Glomerular visceral epithelial cell (primary cell): ENCODE data around the gene TRIM9.

Source experiments
- DNase-seq: peaks from one replicate; pipeline ENCODE4 v3.0.0-alpha.2; 2016; ENCODE audit errors: extremely low spot score

TRIM9 gene

DNA sequence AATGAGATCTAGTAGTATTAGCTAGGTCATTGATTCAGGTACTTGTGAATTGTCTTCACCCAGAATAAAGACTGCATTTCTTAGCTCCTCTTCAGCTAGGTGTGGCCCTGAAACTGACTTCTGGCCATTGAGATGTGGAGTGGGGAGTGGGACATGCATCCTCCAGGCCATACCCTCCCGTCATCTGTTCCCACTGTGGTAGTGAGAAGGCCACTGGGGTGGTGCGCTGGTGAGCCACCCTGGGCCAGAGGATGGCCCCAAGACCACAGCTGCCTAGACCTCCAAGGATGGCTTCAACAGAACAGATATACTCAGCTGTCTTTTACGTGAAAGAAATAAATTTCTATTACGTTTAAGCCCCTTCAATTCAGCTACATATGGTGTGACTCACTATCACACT, 36.5 kb downstream of the TRIM9 start:
- no peak for DNase-seq

DNA sequence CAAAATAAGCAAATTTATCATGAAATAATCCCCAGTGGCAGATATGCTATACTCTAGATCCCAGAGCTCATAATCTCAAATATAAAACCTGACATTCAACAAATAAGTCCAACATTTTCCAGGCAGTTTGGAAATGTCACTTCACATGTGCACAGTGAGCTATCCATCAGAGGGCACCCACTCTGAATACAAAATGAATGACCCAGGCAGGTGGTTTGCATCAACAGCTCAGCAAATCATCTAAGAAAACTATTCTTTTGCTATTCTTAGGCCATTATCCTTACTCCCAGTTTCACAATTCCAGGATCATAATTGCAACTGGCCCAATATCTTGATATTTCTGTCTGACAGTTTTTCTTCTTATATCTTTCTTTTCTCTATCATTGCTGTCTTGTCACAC, 38.5 kb downstream of the TRIM9 start:
- DNase-seq, result no peak

DNA sequence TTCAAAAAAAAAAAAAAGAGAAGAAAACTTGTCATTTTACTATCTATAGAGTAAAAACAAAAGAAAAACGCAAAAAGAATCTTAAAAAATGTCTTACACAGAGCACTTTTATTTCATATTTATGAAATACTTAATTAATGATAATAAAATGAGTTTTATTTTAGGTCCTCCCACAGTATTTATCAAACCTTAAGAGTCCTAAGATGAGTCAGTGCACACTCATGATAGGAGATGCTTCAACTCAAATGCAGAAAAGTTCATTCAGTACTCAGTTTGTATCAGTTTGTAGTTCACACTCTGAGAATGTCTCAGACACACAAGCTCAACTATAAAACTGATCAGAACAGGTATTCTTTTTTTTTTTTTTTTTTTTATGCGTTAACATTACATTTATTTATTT, 41.7 kb downstream of the TRIM9 start:
- DNase-seq, result no peak

DNA sequence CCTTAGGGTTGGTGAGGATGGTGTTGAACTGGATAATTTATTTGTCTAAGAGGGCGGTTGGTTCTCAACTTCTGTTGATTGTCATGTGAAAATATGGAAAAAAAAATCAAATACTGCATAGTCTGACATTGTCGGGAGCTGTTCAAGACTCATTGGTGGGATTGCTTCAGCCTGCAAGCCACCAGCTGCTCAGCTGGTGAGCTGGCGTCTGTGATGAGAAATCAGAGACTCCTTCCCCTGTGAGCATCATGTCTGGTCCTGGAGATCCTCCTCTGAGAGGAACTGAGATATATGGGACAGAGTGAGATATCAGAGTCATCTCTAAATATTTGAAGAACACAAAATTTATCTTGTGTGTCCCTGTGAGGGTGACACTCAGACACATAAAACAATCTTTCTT, 49.9 kb downstream of the TRIM9 start:
- no peak for DNase-seq

DNA sequence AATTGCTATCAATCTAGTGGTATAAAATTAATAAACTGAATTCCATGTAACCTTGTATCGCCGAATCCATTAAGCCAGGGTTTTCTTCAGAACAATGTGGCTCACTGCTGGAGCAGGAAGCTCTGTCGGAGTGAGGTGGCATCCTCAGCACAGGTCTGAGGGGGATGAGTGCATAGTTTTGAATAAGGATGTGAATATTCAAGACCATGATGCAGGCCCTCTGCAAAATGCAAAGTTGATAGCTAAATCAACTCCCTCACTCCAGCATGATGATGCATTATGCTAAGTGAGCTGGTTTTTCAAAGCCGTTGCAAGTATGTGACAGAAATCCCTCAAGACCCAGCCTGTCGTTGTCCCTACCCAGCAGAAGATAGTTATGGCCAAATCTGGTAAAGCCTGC, 53.0 kb downstream of the TRIM9 start:
- no peak for DNase-seq

DNA sequence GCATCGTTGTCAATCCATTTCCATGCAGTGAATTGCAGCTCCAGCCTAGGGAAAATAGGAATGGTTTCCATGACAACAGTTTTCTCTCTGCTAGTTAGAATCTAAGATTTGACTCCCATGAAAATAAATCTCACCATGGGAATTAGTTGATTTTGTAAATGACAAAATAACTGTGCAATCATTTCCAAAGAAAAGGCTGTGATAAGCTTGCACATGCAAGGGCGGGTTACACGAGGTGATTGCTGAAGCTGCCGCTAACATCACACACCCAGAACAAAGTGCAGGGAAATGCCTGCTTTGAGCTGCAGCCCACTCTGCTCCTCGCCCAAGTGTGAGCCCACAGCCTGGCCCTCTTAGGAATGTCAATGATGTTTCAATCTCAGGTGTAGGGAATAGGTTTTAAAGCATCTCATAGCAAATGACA, 53.8 kb downstream of the TRIM9 start:
- DNase-seq, result no peak

DNA sequence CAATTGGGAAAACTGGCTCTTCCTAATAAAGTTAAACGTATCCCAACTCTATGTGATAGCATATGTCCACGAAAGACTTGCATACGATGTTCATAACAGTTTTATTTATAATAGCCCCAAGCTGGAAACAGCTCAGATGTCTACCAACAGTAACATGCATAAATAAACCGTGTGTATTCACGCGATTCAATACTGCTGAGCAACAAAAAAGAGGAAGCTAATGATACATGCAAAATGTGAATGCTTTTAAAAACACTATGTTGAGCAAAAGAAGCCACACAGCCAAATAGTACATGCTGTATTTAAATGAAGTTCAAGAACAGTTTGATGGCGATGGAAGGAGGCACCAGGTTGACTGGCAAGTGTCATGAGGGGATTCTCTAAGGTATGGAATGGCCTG, 55.7 kb downstream of the TRIM9 start:
- DNase-seq, result no peak

DNA sequence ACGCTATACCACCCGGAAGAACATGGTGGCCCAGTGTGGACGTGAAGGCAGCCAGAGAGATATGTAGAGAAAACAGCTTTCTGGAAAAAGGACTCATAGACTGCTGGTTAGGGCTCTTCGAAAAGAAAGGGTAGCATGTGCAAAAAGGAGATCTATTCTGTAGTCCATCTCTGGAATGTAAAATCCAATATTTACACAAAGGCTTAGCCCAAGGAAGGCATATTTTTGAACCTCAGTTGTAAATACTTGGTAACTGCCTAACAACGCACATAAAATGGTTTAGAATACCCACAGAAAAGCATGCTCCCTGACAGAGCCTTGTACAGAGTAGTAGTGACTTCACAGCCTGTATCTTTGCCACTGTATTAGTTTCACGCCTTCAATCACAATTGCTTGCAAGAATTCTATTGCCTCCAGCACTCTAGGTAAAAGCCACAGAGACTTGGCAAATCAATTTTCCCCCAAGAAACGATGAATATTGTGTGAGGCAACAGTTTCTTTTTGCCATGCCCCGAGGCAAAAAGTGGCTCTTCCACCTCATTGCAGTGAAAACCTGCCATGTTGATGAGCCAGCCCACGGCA, 59.2 kb downstream of the TRIM9 start:
- DNase-seq, result no peak

DNA sequence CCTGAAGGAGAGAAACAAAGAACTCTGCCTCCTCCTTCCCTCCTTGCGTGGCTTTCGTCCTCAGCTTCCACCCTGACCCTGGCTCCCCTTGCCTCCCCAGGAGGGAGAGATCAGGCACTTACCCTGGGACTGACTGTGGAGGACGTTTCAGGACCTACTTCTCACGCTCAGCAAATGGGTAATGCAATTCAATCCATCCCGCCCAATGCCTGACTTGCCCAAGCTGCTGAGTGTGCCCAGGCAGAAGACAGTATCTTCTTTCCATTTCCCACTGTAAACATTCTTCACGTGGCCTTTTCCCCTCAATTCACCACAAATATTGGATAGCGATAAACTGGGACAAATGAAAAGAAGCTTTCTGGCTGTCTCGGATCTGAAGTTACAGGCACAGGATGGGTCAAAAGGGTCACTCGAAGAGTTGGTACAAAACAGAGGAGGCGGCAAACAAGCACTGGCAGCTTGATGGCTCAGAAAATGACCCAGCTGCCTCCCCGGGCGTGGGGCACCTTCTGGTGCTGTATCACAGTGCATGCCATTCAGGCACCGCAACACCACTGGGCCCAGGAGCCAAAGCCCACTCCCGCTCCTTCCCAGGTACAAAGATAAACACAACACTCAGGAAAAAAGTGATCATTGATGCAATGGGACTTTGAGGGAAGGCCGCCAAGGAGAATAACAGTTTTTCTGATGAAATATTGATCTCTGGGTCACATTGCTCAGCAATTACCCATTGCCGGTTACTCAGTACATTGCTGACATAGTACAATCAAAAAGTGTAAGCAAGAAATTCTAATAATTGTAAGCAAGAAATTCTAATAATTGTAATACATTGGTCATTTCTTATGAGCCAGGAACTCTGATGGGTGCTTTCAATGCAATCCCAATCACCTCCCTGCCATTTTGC, 65.8 kb downstream of the TRIM9 start:
- no peak for DNase-seq

DNA sequence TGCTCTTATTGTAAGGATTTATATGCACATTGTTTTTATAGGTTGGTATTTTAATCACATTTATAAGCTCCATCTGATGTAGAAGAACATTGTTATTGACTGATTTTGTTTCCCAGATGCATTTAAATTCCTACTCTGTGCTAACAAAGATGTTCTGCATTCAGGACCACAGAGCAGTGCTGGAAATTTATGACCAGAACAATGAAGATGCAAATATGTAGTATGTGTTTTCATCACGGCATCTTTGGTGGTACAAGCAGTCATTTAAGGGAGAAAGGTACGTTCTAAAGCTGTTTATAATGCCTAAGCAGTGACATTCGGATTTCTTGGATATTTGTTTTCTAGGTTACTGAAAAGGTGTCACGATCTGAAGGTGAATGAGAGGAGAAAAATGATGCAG, 66.5 kb downstream of the TRIM9 start:
- DNase-seq, result no peak

DNA sequence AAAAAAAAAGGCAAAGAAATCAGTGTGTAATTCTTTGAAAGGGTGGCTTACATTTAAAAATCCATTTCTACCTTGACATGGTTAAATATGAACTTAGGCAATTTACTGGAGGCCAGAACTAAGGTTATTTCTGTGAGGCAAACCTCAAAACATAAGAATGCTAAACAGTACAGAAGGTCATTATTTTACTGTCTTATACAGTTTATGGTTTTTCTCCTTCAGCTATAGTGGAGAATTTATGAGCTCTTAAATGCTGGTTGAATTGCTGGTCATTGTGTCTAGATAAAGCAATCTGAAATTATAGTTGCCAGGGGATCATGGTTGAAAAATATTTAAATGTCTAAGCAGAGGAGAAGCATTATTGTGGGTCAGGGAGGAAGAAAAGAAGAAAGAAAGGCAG, 70.5 kb downstream of the TRIM9 start:
- no peak for DNase-seq

DNA sequence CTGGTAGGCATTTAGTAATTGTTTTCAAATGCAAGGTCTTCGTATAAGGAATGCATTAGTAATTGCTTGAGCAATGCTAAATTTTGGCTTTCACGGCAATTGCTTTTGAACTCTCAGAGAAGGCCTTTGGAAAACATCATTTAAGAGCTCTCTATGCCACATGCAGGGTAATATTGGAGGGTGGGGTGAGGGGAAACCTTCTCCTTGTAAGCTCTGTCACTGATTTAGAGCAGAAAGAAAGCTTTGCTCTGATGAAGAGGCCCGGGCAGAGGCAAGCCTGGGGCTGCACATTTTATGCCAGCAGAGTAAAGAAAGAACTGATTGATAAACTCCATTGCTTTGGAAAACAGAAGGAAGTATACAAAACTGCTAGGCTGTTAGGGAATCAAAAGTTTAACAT, 70.9 kb downstream of the TRIM9 start:
- no peak for DNase-seq

DNA sequence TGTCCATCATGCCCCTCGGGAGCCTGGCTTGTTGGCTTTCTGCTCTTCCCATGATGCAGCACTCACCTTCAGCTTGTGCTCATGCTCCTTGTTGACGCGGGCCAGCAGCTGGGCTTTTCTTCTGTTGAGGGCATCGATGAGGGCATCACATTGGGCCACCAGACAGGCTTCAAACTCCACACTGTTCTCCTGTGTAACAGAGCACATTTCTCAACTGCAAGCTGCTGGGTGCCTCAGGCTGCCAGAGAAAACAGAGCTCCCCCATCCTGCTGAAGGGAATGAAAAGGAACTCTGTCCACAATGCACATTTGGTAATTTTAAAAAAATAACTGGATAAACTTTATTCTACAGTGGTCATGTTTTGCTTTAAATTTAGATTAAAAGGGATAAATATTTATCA, 72.1 kb downstream of the TRIM9 start:
- no peak for DNase-seq

DNA sequence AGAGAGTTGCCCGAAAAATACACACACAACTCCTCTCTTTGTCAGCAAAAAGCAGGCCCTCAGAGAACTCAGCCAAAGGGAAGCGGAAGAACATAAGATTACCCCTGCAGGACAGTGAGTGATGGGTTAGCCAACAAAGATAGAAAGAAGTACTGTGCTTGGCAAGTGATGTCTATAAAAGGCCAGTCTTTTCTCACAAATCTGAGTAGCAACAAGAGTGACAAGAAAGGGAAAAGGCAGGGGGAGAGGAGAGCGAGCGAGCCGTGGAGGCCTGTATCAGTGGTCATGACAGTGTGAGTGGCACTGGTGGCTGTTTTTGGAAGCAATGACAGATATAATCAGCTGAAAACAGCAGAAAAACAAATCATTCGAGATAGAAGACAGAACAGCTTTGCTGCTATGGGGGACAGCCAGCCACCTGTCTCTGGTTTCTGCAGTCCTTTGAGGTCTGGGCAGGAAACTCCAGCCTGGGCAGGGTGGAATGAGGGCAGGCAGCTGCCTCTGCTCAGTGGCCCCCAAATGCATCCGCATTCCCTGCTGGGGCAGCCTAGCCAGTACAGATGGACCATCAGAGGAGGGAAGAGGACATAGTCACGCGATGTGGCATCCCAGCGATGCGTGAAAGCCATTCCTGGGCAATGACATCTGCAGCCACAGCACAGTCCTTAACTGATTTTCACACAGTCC, 74.7 kb downstream of the TRIM9 start:
- peak; percentile 95 for DNase-seq

DNA sequence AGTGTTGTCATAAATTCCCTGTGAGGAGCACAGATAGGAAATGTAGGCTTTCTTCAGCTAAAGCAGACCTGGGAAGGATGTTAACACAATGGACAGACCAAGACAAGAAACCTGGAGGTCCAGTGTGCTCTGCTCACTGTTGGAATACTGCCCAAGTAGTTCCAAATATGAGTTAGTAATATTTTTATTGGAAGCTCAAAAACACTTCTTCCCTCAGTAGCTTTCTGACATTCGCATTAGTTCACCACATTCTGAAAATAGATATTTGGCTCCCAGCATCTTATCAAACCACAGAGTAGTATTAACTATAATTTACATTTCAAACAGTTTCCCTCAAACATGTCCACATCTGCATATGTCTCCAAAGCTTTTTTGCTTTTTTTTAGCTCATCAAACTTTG, 75.8 kb downstream of the TRIM9 start:
- peak; percentile 22 for DNase-seq

DNA sequence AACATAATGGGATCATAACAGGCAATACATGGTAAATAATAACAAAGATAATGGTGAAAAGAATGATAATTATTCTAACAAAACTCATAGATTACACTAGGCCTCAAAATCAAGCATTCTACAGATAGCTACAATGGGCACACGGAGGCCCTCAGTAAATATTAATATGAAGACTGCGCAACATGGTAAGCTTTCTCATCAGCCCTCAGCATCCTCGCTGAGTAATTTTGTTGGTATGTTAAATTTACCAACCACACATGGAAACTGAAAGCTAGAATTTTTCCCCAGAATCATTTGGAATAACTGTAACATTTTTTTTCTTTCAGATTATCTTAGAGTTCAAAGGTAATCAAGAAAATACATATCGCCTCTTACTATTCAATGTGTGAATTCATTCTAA, 76.4 kb downstream of the TRIM9 start:
- DNase-seq, result peak; percentile 40

DNA sequence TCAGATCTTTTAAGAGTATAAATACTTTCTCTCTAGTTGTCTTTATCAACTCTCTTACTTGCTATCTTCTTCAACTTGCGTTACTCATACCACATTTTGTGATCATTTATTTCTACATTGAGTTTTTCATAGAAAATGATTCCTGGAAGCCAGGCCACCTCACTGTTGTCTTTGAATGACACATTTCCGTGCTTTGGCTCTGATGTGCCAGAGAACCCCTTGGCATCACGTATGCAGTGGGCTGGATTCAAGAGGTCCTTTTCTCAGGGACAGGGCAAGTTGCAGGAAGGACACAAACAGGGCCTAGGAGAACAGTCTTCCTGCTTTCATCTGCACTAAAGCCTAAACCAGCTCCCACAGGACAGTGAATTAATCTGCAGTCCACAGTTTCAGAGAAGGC, 80.3 kb downstream of the TRIM9 start:
- DNase-seq, result no peak

DNA sequence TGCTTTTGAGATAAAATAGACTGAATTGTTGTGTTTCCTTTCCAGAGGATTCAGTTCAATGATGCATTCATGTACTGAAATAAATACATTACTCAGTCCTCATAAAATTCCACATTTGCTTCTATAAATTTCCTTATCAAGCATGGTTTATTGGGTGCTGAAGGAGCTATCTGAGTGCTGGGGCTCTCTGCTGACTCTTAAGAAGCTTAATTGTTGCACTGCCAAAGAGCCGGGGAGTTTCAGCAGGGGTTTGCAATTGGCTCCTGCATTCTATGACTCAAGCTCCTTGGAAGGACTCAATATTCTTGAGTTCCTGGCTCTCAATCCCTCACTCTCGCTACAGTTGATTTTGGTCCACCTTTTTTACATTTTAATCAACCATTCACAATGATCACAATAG, 80.8 kb downstream of the TRIM9 start:
- DNase-seq, result no peak

DNA sequence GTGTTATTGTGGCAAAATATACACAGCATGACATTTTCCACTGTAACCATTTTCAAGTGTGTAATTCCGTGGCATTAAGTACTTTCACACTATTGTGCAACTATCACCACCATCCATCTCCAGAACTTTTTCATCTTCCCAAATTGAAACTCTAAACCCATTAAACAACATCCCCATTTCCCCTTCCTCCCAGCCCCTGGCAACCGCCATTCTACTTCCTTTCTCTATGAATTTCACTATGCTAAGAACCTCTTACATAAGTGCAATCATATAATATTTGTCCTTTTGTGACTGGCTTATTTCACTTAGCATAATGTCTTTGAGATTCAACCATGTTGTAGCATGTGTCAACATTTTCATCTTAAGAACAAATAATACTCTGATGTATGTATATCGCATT, 82.8 kb downstream of the TRIM9 start:
- no peak for DNase-seq

DNA sequence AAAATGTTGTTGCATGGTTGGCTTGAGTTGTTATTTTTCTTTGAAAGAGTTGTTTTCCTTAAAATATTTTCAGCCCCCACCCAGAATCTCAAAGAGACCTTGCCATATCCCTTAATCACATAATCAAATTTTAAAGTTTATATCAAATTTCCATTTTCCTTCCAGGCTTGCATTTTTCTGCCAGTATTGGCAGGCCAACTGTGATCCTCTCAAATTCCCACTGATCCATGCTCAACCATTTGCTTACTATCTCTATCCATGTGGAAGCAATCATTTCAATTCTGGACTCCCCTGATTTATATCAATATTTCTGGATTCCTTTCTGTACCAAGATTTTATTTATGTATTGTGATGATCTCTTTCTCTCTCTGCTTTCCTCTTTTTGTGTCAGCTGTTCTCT, 86.5 kb downstream of the TRIM9 start:
- no peak for DNase-seq

DNA sequence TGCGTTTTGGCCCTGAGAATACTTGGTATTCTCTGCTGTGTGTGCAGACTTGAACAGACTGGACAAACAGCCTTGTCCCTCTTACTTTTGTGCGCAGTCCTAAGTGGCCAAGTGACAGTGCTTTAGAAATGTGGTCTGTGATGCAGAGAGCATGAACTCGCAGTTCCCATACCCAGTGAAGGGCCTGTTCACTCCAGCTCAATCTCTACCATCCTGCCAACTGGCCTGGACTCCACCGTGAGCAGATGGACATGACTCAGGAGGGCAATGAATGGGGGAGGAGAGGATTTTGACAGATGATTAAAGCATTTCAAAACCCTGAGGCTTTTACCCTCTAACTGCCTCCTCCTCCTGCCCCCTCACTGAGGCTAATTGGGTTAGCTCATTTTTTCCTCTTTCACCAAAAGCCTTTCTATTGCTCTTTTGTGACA, 88.1 kb downstream of the TRIM9 start:
- DNase-seq, result peak; percentile 83

DNA sequence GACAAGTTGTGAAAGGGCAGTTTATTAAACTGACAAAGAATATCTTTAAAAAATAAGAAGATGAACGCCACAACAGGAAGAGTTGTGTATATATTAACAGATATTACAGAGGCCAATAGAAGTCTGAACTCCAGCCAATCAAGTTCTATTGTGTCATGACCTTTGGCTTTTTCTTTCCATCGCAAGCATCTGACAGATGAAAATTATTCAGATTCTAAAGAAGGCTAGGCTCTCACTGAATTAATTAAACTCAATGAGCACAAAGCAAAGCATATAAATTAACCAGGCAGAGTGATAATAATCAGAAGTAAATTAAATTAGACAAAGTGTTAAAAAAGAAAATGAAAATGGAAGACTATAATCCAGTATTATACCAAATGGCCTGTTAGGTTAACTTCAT, 88.6 kb downstream of the TRIM9 start:
- no peak for DNase-seq
